Stimulated activated CD4-positive, alpha-beta T cell treated with anti-CD3 and anti-CD28 coated beads, Interleukin-12 subunit alpha, Interleukin-12 subunit beta, amount 100 ng/mL, for 4 hours (primary cell): ENCODE measurements around the gene SNX33.
A peak's percentile ranks its signal among the peaks of the same experiment; 100 is the strongest.
"Not testable (repeated sequence)": the region's sequence is repeated elsewhere in the genome, so short reads cannot be mapped to it uniquely, and the experiment has no call there.

Experiments
- DNase-seq: peaks from one replicate; pipeline ENCODE4 v3.0.0-alpha.2; 2020

Gene SNX33

DNA sequence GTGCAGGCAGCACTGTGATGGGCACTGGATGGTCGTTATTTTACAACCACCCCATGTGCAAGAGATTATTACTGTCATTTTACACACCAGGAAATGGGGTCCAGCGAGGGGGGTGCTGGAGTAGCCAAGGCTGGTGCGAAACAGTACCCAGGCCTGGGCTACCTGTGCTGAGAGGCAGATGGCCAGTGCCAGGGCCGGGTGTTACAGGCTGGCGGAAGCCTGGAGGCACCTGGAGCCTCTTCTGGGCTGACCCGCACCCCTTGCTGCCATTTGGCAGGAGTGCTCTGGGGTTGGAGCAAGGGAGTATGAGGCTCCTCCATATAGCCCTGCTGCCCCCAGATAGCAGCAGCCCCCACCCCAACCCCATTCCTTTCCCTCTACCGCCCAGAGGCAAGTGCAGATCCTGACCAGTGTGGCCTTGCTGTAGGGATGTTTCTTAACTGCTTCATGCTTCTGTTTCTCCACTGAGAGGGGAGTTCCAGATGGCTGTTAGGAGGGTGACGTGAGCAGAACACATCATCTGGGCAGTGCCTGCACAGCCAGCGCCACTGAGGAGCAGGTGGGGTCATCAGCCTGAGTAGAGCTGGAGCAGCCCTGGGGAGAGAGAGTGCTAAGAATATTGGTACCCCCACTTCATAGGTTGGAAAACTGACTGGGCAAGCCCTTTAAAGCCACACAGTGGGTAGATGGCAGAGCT lies 15.3 kb downstream of the SNX33 start:
- DNase-seq = no peak

DNA sequence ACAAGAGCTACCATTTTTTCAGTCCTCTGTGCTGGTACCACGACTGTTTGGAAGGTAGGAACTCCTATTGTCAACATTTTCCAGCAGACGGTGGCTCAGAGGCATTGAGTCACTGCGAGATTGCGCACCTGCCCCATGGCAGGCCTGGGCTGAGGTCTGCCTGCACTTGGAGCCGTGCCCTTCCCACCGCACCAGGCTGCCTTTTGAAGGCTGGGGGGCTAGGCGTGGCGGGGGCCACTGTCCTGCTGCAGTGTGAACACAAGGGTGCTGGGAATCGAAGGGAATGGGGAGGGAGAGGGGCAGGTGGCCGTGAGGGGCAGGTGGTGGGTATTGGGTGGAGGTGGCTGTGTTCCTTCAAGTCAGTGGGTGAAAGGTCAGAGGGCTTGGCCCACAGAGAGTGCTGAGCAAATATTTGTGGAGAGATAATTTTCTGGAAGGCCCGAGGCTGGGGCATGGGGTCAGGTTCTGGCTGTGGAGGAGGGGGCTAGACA lies 16.3 kb downstream of the SNX33 start:
- no peak for DNase-seq

DNA sequence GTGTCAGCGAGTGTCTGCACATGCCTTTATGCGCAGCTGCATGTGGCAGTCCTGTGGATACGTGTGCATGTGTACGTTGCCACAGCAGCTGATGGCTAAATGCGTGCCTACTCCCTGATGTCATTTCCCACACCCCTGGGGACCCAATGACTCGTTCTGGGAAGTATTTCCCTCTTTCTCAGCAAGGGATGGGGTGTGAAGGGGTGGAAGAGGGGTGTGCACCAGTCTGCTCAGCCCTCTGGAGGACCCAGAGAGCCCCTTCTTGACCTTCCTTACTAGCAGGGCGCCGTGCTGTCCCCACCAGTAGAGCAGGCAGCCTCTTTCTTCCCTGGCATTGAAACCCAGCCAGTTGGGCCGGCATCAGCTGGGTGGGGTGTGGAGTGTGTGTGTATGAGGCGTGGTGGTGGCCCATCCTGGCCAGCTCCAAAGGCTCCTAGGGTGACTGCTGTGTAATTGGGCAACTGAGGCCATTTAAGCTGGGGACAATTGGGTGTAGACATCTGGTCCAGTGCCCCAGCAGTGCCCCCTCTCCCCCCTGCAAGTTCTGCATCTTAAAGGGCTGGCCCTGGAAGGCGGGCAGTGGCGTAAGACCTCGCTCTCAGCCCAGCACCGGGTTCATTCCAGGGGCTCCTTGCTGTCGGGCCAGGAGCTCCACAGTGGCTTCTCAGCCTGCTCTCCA lies 19.2 kb downstream of the SNX33 start:
- no peak for DNase-seq

DNA sequence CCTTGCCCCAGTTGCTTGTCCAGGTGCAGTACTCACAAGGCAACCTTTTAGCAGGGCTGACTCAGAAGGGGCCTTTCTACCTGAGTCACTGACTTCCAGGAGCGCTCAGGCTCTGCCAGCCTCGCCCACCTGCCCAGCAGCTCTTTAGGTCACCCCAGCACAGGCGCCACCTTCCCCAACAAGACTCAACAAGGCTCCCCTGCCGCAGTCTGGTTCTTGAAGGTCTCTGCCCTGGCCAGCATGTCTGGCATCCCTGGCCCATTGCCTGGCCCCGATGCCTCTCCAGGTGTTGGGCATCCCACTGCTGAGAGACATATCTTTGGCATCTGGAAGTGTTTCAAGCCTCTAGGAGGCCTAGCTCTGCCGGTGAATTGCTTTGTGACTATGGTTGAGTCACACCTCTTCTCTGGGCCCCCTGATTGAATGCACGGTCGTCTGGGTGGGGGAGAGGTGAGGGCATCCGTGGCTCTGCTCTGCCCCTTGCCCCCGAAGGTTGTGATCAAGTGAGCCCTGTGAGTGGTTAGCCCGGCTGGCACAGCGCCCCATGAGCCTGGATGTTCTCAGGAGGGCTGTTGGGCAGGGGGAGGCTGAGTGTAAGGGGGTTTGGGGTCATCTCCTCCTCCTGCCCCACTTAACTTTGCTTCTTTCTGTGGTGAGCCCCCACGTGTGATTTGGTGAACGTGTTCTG lies 21.6 kb downstream of the SNX33 start:
- no peak for DNase-seq

DNA sequence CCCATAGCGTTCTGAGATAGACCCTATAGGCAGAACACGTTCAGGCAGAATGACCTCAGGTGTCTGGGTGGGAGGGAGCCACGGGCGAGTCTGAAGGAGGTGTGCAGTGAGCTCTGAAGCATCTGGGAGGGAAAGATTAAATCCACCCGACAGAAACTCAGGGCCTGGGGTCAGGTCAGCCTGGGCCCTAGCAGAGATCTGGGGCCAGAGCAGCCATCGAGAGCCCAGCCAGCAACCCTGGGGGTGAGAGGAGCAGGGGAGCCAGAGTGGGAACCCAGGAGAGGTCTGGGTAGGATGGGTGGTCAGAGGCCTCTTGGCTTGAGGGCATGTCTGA lies 22.1 kb downstream of the SNX33 start:
- DNase-seq = no peak

DNA sequence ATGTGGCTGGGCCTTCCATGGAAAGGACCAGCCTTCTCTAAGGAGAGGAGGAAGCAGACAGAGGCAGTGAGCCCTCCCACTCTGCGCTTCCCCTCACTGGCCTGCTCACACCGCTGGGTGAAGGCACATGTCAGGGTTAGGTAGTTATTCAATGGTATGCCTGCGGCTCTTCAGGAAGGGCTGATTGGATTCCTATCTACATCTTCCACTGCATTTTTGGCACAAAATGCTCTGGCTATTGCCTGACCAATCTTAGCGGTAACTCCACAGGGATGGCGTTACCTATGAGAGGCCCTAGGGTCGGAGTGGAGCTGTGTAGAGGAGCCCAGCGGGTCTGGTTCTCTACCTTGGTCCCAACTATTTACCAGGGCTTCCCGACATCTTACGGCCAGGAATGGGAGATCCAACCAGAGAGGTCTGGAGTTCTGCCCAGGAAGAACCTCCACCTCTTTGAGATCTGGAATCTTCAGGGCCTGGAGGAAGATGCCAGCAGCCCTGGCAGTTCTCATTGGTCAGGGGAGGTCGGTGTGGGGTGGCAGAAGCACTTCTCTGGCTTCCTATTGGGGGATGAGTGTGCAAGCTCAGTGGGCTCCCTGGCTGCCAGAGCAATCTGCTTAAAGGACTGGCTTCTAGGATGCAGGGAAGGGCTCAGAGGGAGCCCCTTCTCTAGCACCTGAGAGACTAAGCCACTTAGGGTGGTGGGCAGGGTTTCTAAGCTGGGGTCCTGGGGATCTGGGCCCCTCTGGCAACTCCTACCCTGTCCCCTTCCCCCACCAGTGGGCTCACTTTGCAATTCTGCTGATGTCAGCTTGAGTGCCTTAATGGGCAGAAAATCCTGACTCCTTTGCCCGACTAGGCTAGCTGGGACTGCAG lies 24.3 kb downstream of the SNX33 start:
- DNase-seq = no peak

DNA sequence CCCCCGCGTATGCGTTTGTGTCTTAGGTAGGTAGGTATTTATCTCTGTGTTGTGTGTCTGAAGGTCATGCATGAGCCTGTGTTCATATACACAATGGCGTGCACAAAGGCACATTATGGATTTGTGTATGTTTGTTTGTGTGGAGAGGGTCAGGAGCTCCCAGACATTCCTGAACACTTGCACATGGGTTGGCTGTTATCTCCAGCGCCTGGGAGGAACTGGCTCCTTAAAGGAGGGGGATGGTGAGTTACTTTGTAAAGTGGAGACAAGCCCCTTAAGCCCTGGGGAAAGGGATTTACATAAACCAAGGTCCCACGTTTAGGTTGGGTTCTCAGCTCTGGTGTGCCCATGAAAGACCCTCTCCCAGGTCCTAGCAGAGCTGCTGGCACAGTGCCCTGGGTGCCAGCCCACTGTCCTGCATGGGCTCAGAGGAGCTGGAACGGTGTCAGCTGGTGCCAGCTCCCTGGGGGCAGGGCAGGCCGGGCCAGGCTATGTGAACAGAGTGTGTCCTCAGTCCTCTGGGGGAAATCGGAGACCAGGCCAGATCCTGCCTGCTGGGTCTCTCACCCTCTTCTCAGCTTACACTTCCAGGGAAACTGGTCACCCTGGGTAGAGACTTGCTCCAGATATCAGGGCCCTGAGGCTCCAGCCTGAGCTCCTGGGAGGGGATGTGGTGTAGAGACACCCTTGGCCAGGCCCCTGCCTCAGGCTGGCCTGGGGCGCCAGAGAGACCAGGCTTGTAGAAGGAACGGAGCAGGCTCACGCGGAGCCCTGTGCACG lies 25.1 kb downstream of the SNX33 start:
- DNase-seq = no peak

DNA sequence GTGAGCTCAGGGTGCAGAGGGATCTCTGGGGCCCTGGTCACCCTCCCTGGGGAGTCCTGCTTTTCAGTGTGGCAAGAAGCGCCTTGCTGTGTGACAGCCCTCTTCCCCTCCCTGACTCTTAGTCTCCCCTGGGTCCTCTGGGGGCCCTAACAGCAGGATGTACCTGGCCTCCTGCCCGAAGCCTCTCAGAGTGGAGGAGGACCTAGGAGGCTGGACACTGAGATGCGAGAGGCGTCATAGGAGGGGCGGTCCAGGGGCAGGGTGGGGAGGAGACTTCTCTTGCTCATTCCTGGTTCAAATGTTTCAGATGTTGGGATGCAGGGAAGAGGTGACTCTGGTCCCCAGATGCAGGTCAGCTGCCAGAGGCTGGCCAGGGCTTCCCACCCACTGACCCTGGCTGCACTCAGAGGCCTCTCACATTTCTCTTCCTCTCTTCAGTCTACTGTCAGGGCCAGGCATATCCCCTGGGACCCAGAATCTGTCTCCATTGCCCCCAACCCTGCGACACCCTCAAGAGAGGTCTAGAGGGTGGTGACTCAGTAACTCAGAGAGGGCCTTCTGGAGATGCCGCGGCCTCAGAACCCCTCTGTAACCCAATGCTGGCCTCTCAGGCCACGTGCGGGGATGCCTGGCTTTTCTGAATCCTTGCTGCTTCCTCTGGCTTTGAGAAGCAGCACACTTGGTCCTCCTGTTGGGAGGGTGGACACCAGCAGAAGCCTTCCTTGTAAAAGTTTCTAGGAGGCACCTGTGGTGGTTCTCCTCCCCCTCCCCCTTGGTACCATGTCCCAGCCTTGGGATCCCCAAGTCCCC lies 25.9 kb downstream of the SNX33 start:
- no peak for DNase-seq

DNA sequence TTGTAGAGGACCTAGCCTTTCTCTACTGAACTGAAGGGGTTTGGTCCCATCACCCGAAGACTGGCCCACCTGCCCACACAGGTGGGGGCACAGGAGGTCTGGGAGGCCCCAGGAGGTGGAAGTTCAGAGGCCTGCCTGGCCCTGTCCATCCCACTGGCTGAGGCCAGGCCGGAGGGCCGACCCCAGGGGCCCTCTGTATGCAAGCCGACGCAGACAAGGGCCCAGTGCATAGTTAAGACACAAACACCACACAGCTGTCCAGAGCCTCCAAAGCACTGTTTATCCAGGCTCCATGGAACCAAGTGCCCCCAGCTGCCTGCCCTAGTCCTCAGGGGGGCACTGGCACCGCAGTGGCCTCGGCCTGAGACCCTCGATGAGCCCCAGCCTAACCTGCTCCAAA lies 26.7 kb downstream of the SNX33 start:
- no peak for DNase-seq

DNA sequence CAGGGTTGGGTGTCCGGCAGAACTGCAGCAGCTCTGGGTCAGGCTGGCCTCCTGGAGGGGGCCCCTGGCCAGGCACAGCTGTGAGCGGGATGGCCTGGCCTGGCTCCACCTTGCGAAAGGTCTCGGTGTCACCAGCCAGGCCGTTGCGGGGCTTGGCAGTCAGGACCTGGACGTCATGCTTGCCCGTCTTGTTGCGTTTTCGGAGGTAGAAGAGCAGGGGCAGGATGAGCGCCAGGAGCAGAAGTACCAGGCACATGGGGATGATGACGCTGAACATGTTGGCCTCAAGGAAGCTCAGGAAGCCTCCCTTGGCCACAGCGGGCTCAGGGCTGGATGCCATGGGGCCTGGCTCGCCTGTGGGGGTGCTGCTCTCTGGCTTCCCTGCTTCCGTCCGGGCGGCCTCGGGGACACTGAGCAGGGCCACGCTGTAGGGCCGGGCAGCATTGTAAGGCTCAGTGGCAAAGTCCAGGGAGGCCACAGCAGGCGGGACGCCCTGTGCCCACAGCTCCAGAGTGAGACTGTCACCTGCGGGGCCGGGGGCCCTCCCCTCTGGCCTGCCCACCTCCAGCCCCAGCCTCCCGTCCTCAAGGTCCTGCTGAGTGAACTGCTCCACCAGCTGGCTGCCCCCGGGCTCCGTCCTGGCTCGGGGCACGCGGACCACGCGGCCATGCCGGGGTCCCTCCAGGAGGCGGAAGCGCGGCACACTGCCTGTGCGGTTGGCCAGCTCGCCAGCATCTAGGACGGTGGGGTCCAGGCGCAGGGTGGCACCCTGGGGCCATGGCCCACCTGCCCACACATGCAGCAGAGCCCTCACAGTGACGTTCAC lies 28.1 kb downstream of the SNX33 start:
- DNase-seq = no peak

DNA sequence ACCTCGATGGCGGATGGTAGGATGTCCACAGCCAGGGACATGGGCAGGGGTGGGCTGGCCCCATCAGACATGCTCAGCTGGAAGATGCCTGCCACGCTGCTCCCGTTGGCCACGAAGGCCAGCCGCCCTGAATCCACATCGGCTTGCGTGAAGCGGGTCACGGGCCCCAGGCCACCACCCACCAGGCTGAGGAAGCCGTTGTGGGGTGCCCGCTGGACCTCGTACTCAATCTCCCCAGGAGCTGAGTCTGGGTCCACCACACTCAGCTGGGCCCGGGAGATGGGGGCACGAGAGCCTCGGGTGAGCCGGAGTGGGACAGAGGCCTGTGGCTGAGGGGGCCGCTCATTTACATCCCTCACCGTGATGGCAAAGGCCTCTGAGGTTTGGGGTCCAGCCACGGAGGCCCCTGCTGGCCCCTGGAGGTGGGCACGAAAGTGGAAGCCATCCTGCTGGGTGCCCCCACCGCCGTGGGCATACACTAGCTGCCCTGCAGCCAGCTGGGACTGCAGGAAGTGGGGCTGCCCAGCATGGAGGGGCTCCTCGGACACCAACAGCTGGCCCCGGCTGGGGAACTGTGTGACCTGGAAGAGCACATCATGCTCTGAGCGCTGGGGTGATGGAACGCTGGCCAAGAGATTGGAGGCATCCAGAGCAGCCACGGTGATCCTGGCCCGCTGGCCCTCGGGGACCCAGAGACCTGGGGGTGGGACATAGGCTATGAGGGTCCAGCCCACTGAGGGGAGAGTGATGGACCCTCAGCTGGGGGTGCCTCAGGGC lies 29.2 kb downstream of the SNX33 start:
- no peak for DNase-seq

DNA sequence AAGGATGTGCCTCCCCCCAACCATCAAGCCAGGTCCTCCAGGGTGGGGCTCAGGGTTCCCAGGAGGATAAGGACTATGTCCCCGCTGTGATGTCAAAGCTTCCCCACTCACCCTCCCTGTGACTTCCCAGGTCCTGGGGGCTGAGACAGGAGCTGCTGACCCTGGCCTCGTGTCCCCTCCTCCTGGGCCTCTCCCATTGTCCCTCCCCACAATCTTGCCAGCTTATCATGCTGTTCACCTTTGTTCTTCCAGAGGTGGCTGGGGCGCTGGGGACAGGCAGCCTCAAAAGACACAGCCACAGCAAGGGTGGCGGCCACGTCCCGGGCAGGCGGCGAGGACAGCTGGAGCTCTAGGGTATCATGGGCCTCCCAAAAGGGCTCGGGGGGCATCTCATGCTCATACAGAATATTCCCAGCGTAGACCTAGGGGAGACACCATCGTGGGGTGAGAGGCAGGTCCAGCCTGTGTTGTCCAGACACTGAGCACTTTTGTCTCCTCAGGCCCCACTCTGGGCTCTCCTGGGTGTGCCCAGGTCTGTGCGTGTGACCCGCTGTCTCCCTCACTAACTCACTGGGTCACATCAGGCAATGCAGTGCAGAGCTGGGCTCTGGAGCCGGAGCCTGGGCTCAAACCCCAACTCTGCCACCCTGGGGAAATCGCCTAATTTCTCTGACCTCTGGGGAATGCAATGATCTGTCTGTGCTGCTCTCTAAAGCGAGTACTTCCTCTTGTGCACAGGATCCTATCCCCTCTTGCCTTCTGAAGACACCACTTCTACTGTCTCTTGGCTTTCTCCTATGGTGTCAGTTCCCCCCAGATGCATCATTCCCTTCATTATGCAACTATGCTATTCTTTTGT lies 30.0 kb downstream of the SNX33 start:
- no peak for DNase-seq

DNA sequence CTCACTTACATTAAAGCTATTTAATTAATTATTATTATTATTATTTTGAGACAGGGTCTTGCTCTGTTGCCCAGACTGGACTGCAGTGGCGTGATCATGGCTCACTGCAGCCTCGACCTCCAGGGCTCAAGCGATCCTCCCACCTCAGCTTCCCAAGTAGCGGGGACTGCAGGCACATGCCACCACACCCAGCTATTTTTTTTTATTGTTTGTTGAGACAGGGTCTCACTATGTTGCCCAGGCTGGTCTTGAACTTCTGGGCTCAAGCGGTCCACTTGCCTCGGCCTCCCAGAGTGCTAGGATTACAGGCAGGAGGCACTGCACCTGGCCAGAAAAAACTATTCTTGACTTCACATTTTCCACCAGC lies 30.6 kb downstream of the SNX33 start:
- not testable (repeated sequence) for DNase-seq

DNA sequence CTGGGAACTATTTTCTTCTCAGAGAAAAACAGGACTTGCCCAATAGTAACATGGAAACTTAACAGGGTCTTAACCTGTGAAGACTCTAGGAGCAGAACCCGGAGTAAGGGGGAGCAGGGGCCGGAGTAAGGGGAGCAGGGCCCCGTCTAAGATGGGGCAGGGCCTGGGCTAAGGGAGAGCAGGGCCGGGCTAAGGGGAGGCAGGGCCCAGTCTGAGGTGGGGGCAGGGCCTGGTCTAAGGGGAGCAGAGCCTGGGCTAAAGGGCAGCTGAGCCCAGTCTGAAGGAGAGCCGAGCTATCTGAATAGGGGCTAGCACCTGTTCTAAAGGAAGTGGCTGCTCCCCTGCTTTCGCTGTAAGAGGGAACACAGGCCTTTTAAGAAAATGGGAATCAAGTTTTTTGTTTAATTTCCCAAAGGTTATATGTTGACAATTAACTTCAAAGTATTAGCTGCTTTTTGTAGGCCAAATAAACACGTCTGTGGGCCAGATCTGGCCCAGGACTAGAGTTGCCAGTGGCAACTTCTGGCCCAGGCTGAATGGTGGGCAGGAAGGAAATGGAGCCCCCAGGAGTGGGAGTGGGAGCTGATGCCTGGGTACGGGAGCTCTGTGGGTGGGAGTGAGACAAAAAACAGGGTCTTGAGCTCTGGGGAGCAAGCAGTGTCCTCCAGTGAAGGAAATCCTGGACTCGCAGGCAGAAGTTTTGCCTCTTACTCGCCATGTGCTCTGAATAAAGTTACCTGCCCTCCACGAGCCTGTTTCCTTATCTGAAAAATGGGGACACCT lies 32.5 kb downstream of the SNX33 start:
- DNase-seq = no peak

DNA sequence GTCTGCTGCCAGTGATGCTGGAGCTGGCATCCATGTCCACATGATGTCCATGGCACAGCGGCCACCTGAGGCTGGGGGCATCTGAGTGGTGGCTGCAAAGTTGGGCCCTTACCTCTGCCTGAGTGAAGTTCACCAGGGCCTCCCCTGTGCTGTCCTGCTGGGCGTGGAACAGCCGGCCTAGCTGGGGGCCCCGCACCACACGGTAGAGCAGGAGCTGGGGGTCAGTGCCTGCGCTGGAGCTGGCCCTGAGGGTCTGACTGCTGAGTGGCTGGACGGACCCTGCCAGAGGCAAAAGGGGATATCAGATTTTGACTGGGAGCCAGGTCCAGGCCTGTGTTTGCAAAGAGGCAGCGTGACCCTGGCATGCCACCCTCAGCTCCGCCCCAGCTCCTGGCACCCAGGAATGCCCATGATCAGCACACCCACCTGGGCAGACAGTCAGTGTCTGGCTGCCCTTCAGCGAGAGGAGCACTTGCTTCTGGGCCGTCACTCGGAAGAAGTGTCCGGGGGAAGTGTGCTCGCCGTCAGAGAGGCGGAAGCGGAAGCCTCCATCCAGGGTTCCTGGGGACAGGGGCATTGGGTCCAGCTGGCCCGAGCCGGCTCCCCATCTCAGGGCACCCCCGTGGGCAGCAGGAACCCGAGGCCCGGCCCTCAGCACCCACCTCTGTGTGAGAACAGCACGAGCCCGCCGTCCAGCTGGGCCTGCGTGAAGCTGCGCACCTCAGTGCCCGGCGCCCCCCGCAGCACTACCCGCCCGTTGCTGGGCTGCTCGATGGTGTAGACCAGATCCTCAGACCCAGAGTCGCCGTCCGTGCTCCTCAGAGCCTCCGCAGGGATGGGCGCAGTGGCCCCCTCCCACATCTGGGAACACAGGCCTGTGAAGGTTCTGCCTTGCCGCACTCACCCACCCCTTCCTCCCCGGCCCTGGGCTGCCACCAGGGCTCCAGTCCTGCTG lies 34.7 kb downstream of the SNX33 start:
- no peak for DNase-seq

DNA sequence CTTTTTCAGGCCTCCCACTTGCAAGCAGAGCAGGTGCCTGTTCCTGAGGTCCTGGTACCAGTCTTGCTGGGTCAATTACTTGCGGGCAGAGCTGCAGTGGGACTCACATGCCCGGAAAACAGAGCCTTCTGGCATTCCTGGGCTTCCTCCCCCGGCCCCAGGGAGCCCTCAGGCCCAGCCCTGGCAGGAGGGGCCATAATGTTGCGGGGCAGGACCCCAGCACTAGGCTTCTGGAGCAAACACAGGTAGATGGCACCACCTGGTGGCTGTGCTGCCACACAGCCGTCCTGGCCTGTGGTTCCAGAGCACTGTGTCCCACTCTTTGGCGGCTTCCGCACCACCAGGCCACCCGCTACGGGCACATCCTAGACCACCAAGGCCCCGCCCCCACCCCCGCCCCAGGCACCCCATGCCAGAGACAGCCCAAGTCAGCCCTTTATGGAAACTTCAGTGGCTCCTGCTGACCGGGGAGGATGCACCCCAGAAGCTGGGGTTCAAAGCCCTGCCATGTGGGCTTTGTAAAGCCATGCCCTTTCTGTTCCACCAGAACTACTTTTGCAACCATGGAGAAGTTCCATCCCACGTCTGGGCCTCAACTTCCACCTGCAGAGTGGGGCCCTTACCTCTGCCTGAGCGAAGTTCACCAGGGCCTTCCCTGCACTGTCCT lies 36.1 kb downstream of the SNX33 start:
- peak; percentile 65 for DNase-seq
